ENCODE data around the gene TMEM178B.

The TMEM178B gene

GRCh38 chr7:141417506-141417905 lies 343.6 kb downstream of the TMEM178B start:
- no peaks in the 10 kb centered on the region for H3K4me1 ChIP-seq (ENCODE audit: control insufficient read depth, insufficient read depth, low read length)
- no peaks in the 10 kb centered on the region for H3K36me3 ChIP-seq (ENCODE audit: control insufficient read depth in 2 of 2, insufficient read depth in 1 of 2, low read length in 2 of 2)
- no peak overlapping the region for H3K4me3 ChIP-seq (ENCODE audit: low read depth, low read length)
- H3K9me3 ChIP-seq (ENCODE audit: control insufficient read depth, insufficient read depth, low read depth, low read length): no peaks in the 10 kb centered on the region
- no peak overlapping the region for H3K27ac ChIP-seq (ENCODE audit: extremely low read depth, low read depth, low read length)
- CTCF ChIA-PET: no interaction called here
- POLR2A ChIA-PET: no interaction called here
- TF ChIP-seq KLF7 (tag by site-specific recombination; IDR thresholded peaks at IDR 0.05; ENCODE audit: borderline replicate concordance): no peak
- no peak for TF ChIP-seq GLIS1 (tag by site-specific recombination; IDR thresholded peaks at IDR 0.05)
- no peak for TF ChIP-seq ZNF792 (tag by site-specific recombination; IDR thresholded peaks at IDR 0.05)
- TF ChIP-seq ZNF580 (tag by site-specific recombination; IDR thresholded peaks at IDR 0.05): no peak
- no peak for TF ChIP-seq ZFP37 (tag by site-specific recombination; IDR thresholded peaks at IDR 0.05)
- TF ChIP-seq ZNF654 (tag by site-specific recombination; IDR thresholded peaks at IDR 0.05; ENCODE audit: low read depth): no peak
- no peak for TF ChIP-seq ZNF658 (tag by site-specific recombination; IDR thresholded peaks at IDR 0.05)
- TF ChIP-seq ZFHX2 (tag by site-specific recombination; conservative IDR thresholded peaks at IDR 0.05): no peak
- no peak for TF ChIP-seq ZNF624 (tag by site-specific recombination; IDR thresholded peaks at IDR 0.05)

GRCh38 chr7:141418066-141418465 lies 344.2 kb downstream of the TMEM178B start:
- no peak for TF ChIP-seq ZNF280C (tag by site-specific recombination; IDR thresholded peaks at IDR 0.05)
- TF ChIP-seq ZNF621 (tag by site-specific recombination; IDR thresholded peaks at IDR 0.05): no peak
- TF ChIP-seq PRDM4 (tag by site-specific recombination; IDR thresholded peaks at IDR 0.05): no peak
- TF ChIP-seq ZNF23 (tag by site-specific recombination; IDR thresholded peaks at IDR 0.05; ENCODE audit: borderline replicate concordance): no peak
- TF ChIP-seq ZNF580 (tag by site-specific recombination; IDR thresholded peaks at IDR 0.05): no peak
- TF ChIP-seq ZNF549 (tag by site-specific recombination; IDR thresholded peaks at IDR 0.05): no peak
- TF ChIP-seq ZNF707 (tag by site-specific recombination; IDR thresholded peaks at IDR 0.05): no peak
- TF ChIP-seq ZNF37A (tag by site-specific recombination; IDR thresholded peaks at IDR 0.05): no peak
- no peak for TF ChIP-seq HOXD13 (CRISPR knock-in tag; IDR thresholded peaks at IDR 0.05; ENCODE audit: borderline replicate concordance)
- no peak for TF ChIP-seq KLF16 (tag by site-specific recombination; IDR thresholded peaks at IDR 0.05)
- no peak for TF ChIP-seq RBAK (tag by site-specific recombination; IDR thresholded peaks at IDR 0.05)
- no peak for TF ChIP-seq ZBTB17 (tag by site-specific recombination; IDR thresholded peaks at IDR 0.05)
- Histone ChIP-seq H3K9me3 (ENCODE audit: control insufficient read depth, insufficient read depth, low read depth, low read length) (no peaks in the 10 kb centered on the region), H3K4me3 (ENCODE audit: low read depth, low read length) (no peak overlapping the region), H3K36me3 (ENCODE audit: control insufficient read depth in 2 of 2, insufficient read depth in 1 of 2, low read length in 2 of 2) (no peaks in the 10 kb centered on the region), H3K27ac (ENCODE audit: extremely low read depth, low read depth, low read length) (no peak overlapping the region), H3K4me1 (ENCODE audit: control insufficient read depth, insufficient read depth, low read length) (no peaks in the 10 kb centered on the region)
- ChIA-PET CTCF (no interaction called here), POLR2A (no interaction called here)
